GM19099 (cell line): ENCODE measurements around the gene TMCO4.

Experiments used
- POLR2A ChIP-seq: IDR thresholded peaks from 3 replicates; pipeline ENCODE4 v1.6.1; 2011; ENCODE audit warnings: low read depth; ENCODE audit not compliant: insufficient read length; ENCODE audit errors: extremely low read depth

Gene TMCO4

DNA sequence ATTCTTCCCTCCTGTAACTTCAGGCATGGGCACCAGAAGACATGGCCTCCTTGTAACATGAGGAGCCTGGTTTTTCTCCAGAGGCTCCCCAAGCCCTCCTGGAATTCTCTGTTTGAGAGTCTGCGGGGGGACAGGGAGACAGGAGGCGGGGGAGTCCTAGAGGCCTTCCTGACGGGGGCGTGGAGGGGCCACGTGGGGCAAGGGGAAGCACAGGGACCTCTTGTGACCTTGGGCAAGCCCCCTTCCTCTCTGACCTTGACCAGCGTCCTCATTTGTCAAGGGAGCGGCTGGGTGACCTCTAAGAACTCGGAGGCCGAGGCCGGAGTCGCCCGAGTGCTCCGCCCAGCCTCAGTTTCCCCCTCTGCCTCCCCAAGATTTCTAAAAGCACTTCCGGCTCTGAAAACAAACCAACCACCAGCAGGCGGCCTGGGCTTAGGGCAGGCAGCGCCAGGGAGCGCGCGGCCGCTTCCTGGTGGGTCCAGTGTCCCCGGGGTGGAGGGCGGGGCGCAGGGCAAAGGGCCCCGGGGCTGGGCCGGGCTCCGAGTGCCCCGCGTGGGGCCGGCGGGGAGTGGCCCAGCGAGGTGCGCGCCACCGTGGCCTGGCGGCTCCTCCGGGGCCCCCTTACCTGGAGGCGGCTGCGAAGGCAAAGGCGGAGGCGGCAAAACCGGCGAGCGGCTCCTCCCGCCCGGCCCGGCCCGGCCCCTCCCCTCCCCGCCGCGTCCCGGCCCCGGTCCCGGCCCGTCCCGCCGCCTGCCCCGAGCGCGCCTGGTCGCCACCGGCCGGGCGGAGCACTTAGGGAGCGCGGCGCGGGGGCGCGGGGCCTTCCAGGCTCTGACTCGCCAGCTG is at the start of gene TMCO4:
Gene TMCO4 (minus strand): TSS at position 687 of the 846 bp plus-strand sequence. CDS start 19,158 bp downstream, outside the sequence.
- peak; percentile 59 for TF ChIP-seq POLR2A

DNA sequence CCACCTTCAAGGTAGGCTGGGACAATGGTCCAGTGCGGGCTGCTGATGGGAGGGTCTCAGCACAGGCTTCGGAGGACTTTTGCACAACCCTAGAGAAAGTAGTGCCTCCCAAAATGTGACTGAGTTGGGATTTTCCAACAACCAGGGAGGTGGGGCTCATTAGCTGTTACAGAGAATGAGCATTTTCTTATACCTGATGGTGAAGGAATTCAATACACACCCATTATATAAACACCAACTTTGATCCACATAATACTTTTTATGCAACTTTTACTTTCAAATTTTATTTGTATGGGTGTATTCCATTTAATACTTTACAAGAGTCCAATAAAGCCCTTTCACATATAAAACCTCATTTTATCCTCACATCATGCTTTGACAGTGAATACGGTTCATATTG is 46.6 kb upstream of the TMCO4 start:
- no peak for TF ChIP-seq POLR2A

DNA sequence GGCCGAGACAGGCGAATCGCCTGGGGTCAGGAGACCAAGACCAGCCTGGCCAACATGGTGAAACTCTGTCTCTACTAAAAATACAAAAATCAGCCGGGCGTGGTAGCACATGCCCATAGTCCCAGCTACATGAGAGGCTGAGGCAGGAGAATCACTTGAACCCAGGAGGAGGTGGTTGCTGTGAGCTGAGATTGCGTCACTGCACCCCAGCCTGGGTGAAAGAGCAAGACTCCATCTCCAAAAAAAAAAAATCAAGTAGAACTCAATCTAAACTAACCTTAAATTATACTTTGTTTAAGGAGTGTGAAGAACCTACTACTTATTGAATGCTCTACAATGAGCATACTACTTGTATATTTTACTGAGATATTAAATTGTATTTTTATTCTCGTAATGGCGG is 45.8 kb upstream of the TMCO4 start:
- no peak for TF ChIP-seq POLR2A

DNA sequence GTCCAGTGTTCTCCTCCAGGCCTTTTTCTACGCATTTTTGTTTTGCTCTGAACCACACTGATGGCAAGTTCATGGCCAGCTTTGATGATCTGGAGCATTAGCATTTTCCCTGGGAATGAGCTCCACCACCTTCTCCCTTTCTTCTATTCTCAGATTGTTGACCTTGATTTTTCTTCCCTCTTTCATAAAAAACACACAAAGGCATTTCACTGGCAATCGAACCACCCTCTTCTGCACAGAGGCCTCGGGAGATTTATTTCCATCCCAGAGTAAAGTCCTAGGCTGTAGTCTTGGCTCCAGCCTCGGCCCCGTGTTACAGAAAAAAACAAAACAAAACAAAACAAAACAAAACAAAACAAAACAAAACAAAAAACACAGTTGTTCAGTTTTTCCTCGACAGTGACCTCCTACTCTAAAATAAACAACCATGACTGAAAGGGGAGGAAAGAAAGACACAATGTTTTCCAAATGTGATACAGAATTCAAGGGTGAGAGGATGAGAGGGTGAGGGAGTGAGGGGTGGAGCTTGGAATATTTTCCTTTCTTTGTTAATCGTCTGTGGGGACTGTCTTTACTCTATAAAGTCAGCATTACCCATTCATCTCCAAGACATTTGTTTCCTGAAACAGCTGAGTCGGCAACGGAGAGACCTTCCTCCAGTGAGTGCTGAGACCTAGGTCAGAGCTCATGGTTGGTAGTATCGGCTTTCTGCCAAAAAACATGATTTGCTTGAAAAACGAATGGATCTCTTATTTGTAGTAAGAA is 45.2 kb upstream of the TMCO4 start:
- no peak for TF ChIP-seq POLR2A

DNA sequence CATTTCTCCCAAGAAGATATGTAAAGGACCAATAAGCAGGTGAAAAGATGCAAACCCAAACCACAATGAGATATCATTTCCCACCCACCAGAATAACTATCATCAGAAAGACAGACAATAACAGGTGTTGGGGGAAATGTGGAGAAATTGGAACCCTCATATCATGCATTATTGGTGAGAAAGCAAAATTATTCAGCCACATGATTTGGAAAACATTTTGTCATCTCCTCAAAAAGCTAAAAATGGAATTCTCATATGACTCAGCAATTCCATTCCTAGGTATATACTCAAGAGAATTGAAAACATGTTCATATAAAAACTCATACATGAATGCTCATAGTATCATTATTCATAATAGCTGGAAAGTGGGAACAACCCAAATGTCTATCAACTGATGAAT is 40.5 kb upstream of the TMCO4 start:
- TF ChIP-seq POLR2A: no peak

DNA sequence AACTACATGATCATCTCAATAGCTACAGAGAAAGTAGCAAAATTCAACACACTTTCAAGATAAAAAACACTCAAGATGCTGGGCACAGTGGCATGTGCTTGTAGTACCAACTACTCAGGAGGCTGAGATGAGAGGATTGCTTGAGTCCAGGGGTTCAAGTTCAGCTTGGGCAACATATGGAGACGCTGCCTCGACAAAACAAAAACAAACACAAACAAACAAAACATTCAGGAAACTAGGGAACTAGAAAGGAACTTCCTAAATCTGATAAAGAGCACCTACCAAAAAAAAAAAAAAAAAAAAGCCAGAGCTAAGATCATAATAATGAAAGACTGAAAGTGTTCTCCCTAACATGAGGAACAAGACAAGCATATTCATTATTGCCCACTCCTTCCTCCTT is 38.1 kb upstream of the TMCO4 start:
- TF ChIP-seq POLR2A: no peak

DNA sequence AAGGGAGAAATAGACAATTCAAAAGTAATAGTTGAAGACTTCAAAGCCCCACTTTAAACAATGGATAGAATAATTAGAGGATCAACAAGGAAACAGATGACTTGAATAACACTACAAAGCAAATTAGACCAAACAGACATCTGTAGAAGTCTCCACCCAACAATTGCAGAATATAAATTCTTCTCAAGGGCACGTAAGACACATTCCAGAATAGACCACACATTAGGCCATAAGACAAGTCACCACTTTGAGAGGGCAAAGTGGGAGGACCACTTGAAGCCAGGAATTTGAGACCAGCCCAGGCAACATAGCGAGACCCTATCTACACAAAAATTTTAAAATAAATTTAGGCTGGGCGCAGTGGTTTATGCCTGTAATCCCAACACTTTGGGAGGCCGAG is 35.9 kb upstream of the TMCO4 start:
- no peak for TF ChIP-seq POLR2A

DNA sequence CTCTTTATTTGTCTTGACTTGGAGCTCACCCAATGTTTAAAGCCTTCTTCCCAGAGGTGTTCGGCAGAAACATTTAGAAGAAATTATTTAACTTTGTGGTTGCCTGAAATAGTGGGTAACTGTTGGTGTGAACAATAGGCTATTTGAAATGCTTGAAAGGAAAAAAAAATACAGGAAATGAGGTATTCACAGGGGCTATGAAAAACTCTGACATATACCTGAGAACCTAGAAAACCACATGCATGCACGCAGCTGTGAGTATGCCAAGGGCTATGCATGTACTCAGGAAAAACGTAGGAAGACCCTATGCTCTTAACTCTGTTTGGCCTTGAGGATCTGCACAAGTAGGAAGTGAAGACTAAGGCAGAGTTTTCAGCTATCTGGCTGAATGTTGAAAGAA is 31.7 kb upstream of the TMCO4 start:
- no peak for TF ChIP-seq POLR2A

DNA sequence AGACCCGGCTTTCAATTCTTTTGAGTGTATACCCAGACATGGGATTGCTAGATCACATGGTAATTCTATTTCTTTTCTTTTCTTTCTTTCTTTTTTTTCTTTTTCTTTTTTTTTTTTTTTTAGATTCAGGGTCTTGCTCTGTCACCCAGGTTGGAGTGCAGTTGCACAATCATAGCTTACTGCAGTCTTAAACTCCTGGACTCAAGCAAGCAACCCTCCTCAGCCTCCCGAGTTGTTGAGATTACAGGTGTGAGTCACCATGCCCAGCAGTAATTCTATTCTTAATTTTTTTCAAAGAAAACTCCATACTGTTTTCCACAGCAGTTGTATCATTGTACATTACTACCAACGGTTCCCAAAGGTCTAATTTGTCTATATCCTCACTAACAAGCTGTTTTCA is 28.8 kb upstream of the TMCO4 start:
- TF ChIP-seq POLR2A: no peak

DNA sequence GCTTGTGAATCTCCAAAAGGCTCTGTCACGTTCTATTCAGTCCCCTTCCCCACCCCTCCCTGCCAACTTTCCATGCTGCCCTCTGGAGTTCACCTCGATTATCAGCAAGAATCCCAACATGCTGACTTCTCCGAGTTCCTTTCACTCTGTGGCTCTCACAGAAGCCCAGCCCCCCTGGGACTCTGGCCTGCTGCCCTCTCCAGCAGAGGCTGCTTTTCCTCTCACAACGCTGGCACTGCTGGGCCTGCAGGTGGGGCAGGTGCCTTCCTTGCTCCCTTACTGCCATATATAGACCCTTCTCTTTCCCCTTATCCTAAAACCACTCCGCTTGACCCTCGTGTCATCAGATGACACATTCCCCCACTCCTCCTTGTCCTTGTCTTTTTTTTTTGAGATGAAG is 25.6 kb upstream of the TMCO4 start:
- no peak for TF ChIP-seq POLR2A

DNA sequence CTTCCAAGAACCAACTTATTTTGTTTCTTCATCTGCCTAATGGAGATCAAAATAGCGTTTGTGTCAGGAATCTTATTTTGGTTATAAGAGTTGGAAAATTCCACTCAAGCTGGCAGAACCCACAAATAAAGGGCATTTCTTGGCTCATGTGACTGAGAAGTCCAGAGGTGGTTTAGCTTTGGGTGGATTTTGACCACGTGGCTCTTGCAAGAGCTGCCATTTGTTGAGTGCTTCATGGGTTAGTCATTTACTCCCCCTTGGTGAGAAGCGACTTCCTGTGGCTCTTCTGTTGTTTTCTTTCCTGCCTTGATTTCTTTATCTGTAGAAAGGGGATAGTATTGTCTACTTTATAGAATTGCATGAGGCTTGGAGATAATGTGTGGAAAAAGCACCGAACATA is 24.8 kb upstream of the TMCO4 start:
- no peak for TF ChIP-seq POLR2A

DNA sequence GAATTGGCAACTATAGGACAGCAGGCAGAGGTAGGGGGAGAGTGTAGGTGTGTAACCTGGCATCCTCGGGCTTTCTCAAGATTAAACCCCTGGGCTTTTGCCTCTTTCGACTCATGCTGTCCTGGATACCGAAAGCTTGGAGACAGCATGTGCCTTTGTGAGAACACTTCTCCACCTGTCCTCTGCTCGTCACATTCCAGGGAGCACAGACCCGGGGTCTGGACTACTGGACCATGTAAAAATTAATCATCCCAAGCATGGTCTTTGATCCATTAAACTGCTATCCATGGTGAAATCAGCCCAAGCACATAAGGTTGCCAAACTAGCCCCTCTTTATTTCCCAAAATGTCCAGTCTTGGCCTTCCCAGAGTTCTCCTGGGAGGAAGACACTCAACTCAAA is 24.3 kb upstream of the TMCO4 start:
- no peak for TF ChIP-seq POLR2A

DNA sequence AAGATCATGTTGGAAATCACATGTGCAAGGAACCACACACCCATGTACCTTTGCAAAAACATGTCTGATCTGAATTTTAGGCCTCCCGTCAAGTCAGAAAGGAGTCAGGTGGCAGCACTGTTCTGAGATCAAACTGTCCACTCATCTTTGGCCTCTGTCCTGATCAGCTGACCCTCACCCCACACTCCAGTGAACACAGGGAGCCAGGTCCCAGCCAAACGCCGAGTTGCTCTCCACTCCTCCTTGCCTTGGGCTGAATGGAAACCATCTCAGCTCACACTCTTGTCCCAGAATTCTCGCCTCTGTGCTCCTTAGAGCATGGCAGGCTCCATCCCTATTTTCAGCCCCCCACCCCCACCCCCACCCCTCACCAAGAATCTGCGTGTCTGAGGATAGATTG is 20.0 kb upstream of the TMCO4 start:
- TF ChIP-seq POLR2A: no peak

DNA sequence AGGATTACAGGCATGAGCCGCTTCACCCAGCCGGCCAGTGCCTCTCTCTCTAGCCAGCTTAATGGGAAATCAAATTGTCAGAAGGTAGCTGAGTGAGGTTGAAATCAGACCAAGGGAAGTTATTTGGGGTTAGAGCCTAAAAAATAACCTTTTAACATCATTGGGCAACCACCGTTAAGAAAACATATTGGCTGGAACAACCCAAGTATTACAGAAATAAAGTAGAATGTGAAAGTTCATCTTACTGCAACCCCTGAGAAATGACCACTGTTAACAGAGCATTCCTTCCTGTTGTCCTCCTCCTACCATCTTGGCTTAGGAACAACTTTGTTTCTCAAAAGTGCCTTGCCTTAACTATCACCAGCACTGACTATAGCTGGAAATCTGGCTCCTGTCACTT is 18.6 kb upstream of the TMCO4 start:
- TF ChIP-seq POLR2A: no peak

DNA sequence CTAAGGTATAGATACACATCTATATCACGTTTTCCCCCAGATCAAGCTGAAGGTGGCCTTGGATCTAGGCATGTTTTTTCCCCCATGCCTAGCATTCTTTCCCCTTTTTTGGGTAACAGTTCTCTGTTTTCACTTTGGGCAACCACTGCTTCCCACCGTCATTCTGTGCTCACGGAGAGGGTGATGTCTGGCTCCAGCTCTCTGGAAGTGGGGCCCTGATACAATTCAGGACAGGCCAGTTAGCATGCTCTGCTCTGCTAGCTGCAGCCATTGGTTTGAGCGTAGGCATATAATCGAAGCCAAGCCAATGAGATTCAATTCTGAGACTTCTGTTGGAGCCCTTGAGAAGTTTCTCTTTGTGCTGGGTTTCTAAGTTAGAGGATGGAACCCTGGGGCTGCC is 17.4 kb upstream of the TMCO4 start:
- no peak for TF ChIP-seq POLR2A
